ENCODE data around the gene PTPN20. TPM values are rescaled to one million over a fixed set of nuclear protein-coding genes. Genes with fewer than 3 reads are reported as not detected.

The PTPN20 gene
- polyA plus RNA-seq, 3 donors: 1.8 to 3.4 (median 3.0) TPM

DNA sequence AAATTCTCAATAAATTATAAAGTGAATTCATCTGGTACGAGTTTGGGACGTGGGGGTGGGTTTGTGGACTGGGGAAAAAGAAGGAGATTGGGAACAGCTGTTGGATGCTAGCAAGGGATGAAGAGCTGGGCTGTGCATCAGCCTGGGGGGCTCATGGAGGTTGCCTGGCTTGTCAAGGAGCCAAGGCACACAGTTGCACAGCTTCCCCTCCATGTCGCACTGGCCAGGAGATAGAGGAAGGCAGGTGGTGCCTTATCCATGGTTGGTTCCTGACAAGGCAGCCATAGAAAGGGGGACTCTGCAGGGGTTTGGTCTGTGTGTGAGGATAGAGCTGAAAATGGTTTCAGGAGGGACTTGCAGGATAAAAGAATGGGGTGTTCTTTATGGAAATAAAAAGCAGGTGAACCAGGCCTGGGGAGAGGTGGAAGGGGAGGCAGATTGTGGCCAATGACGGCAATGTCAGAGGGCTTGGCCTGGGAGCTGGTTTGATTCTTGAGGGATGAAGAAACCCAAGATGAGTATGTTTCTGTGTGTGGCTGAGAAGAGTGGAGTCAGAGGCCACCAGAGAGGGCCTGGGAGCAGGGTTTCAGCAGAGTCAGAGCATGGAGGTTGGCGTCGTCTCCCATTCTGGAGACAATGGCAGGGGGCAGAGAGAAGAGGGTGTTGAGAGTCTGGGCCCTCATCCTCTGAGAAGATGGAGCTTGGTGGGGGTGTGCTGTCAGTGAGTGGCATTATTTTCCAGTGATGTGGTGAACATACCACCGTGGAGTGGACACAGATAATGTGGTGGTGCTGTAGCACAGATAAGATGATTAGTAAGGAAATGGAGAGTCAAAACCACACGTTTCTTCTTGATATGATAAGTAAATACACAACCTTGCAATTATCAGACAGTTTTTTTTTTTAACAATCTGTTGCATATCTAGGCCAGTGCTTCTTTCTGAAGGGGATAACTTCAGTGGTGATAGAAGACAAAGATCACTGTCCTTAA is 108.2 kb downstream of the PTPN20 start:
- no peak for DNase-seq (ENCODE audit: low read depth in 3 of 3, low spot score in 2 of 3)

DNA sequence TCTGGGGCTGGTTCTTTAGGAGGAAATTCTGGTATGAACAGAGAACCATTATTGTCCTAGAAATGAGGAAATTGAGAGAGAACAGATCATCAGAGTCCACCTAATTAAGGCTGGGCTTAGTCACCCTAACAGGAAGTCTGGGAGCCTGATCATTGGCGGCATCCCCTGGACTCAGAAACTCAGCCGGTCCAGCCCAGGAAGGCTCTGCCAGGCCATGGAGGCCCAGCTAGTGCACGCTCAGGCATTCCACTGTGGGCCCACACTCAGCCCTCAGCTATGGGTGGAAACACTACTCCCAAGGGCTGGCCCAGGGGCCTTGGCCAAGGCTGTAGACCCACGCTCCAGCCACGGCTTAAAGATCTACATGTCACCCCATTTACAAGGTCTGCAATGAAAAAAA is 109.2 kb downstream of the PTPN20 start:
- no peak for DNase-seq (ENCODE audit: low read depth in 3 of 3, low spot score in 2 of 3)

DNA sequence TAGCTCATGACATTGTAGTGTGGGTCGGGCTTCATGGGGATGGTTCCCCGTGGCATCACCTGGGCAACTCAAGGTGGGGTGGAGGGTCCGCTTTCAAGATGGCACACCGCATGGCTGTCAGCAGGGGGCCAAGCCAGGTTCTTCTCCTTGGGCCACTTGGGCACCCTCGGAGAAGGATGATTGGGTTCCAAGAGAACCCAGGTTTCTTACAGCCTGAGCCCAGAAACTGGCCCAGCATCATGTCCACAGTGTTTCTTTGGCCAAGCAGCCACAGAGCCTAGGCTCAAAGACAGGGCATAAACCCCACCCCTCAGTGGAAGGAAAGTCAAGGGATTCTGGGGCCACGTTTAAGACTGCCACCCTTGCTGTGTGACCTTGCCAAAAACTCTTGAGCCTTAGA is 110.6 kb downstream of the PTPN20 start:
- no peak for DNase-seq (ENCODE audit: low read depth in 3 of 3, low spot score in 2 of 3)

DNA sequence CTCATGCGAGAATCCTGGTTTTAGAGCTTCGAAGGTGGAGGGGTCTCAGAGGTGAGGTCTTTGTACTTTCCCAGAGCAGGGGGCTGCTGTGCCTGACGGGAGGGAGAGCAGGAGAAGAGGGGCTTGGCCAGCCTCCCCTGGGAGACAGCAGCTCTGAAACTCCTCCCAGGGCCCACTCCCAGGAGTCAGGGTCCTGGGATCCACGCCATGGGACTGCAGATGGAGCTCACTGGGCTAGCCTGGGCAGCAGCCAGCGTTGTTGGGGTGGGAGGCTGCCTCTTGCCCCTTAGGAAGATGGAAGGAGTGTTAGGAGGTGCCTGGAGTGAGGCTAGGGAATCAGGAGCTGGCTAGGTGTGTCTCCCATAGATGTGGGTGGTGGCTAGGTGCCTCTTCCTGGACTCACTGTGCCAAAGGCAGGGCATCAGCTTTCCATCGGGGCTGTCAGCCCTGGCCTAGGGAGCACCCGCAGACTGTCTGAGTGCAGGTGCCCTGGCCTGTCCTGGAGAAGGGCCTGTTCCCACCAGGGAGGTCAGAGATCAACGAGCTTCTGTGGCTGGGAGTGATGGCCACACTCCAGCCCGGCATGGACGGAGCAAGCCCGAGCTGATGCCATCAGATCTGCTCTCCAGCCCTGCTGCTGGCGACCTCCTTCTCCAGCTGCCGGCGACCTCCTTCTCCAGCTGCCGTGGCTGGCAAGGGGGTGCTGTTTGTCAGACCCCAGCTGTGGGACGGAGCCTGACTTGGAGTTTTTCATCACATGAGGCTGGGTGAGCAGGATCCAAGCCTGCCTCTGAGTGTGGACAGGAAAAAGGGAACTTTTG is 111.3 kb downstream of the PTPN20 start:
- DNase-seq (ENCODE audit: low read depth in 3 of 3, low spot score in 2 of 3): no peak

DNA sequence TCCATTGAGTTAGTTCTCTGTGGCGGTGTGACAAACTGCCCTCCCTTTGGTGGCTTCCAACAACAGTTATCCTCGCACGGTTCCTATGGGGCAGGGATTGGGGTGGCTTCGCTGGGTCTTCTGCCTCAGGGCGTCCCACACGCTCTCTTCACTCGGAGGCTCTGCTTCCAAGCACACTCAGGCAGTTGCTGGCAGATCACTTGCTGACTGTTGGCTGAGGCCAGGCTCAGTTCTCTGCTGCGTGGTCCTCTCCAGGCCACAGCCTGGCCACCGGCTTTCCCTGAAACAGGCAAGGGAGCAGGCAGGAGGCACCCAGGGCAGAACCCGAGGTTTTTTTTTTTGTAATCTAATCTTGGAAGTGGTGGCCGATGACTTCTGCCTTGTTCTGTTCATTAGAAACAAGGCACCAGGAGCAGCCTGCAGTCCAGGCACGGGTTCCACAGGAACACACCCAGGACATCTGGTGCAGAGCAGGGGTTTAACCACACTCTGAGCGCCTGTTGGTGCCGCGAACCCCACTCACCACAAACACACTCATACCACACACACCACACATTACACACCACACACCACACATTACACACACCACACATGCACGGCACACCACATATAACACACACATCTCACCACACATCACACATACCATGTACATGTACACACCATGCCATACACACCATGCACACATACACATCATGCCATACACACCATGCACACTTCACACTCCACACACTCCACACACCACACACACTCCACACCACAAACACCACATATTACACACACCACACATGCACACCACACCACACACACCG is 112.2 kb downstream of the PTPN20 start:
- DNase-seq (ENCODE audit: low read depth in 3 of 3, low spot score in 2 of 3): no peak

DNA sequence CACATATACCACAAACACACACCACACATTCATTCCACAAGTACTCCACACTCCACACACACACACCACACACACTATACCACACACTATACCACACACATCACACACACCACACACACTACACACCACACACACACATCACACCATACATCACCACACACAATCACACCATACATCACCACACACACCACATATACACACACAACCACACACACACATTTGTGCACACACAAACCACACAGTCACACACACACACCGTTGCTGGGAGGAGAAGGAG is 112.8 kb downstream of the PTPN20 start:
- DNase-seq (ENCODE audit: low read depth in 3 of 3, low spot score in 2 of 3): no peak

DNA sequence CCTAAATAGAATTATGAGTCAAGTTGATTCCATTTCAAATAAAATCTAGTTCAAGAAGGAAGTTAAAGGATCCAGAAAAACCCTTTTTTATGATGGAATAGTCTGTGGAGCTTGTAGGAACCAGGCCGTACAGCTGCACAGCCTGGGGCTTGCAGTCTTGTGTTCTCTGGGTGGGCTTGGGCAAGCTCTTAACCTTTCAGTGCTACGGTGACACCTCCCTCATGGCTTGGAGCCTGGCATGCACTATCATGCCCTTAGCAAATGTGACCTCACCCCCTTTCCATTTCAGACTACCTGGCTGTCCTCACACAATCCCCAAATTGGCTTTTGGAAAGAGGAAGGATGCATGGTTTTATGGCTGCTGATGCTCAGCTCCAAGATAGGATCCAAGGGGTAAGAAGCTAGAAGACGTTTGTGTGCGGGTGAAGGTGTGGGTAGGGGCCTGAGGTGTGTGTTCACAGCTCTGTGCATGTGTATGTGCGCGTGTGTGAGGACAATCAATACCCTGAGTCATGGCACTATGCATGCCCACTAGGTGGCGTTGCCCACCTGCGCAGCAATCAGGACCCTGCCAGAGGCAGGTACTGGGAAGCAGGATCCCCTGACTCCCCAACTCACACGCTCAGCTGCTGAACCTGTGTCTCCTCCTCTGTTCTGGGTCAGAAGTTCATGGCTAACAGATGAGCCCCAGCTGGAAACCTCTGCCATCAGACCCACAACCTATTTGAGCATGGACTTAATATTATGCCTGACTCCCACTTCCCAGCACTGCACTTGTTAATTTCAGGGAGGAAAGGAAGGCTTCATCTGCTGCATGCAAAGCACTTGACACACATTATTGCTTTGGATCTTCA is 113.4 kb downstream of the PTPN20 start:
- no peak for DNase-seq (ENCODE audit: low read depth in 3 of 3, low spot score in 2 of 3)

DNA sequence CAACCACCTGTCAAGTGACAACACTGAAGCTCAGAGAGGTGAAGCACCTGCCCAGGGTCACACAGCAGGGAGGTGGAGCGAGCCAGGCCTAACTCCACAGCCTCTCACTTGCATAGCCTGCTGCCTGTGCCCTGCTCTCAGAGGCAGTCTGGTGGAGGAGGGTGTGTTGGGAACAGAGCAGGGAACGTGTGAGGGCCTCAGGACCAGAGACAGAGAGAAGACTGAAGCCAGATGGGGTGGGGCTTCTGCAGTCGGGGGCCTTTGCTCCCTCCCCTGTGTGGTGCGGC is 114.0 kb downstream of the PTPN20 start:
- DNase-seq (ENCODE audit: low read depth in 3 of 3, low spot score in 2 of 3): no peak

DNA sequence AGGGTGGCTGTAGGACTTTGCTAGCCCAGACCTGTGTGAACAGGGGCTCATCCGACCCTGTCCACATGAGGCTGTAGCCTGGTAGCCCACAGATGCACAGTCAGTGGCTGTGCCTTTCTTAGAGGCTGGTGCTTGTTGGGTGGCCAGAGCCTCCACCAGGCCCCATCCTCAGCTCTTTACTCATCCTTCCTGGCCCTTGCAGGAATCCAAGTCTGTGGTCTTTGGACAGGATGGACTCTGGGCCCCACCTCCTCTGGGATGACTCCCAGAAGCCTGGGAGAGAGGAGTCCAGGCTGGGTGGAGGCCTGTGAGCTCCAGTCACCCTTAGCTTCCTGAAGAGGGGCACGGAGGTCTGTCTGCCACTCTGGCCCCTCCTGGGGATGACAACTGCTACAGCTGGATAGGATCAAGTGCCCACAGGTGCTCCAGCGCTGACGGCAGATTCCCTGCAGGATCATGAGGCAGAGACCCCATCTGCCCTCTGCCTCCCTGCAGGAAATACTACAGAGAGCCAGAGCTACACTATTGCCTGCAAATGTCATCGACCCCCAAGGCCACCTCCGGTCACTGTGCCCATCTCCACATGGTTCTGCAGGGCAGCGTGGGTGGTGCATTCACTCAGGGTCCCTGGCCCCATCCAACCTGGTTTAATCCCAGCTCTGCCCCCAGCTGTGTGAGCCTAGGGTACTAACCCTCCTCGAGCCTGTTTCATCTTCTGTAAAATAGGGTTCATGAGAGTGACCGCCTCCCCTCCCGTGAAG is 114.5 kb downstream of the PTPN20 start:
- no peak for DNase-seq (ENCODE audit: low read depth in 3 of 3, low spot score in 2 of 3)

DNA sequence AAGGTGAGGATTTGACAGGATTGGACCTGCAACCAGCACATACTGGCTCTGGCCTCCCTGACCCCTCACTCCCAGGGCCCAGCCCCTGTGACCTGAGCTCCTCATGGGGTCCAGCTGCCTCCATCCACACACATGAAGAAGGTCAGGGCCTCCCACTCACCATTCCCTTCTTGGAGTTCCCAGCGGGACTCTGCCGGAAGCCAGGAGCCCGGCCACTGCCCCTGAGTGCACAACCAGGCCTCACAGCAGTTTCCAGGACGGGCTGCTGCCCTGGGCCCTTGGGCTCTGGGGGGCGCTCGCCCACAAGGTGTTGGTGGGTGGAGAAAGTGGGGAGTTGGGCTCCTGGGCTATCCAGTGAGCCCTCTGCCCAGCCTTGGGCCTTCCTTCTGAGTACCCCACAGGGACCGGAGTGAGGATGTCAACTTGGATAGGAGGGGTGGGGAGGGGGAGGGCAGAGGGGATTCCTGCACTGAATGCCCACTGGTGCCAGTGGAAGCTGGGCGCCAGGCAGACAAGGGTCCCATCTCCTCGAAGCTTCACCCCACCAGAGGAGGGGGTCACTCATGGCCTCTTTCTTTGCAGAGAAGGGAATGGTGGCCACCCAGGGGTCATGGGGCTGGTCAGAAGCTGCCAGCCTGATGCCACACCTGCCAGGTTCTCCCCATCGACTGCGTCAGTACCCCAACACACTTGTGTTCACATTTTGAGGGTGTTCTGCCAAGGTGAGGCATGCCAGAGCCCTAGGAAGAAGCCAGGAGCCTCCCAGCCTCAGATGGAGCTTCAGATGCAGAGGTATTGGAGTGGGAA is 115.3 kb downstream of the PTPN20 start:
- no peak for DNase-seq (ENCODE audit: low read depth in 3 of 3, low spot score in 2 of 3)

DNA sequence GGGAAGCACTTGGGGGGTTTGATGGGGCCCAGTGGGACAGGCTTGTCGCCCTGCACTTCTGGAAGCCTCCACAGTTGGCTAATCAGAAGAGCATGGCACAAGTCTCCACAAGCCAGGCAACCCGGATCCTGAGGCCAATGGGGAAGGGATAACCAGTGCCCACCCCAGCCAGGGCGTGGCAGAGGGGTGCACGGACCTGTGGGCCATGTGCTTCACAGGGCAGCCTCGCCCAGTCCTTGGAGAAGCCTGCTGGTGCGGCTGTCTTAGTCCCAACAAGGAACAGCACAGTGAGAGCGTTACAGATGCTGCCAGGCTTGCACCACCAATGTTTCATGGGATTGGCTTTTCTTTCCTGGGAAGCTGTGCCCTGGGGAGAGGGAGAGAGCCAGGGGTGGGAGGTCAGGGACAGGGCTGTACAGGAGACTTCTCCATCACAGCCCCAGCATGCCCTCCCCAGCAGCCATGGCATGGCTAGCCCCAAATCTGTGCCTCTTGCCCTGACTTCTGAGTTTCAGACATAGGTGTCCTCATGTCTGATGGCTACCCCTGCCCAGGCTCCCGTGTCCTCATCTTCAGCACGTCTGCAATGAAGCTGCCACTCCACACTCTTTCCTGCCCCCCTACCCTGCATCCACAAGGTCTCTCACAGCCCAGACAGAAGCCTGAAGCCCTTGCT is 116.0 kb downstream of the PTPN20 start:
- no peak for DNase-seq (ENCODE audit: low read depth in 3 of 3, low spot score in 2 of 3)

DNA sequence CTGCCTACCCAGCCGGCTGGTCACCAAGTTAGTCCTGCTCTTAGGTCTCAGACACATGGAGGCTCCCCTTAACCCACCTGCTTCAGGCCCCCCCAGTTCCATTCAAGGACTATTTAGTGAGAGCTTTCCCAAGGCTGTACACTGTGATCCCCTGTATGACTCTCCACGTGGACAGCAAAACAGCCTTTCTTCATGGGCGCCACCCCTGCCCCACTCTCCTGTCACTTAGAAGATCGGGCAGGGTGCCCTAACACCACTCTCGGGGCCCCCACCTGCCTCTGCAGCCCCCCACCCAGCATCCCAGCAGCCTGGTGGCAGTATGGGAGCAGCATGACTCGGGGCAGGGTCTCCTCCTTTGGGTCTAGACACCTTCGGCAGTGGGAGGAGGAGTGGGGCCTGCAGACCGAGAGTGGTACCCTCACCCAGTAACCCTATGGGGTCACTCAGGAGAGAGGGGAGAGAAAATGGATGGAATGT is 116.6 kb downstream of the PTPN20 start:
- no peak for DNase-seq (ENCODE audit: low read depth in 3 of 3, low spot score in 2 of 3)

DNA sequence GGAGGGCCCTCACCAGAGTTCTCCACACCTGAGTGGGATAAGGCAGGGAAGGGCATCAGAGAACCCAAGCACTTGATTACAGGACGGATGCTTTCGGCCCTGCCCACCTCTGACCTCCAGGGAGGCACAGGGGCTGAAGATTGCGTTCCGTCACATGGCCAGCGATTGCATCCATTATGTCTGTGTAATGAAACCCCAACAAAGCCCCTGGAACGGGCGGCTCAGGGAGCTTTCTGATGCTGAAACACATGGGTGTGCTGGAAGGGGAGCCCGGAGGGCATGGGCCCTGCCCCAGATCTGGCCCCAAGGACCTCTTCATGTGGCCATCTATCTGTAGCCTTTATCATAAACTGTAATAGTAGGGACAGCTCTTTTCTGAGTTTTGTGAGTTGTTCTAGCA is 117.2 kb downstream of the PTPN20 start:
- no peak for DNase-seq (ENCODE audit: low read depth in 3 of 3, low spot score in 2 of 3)

DNA sequence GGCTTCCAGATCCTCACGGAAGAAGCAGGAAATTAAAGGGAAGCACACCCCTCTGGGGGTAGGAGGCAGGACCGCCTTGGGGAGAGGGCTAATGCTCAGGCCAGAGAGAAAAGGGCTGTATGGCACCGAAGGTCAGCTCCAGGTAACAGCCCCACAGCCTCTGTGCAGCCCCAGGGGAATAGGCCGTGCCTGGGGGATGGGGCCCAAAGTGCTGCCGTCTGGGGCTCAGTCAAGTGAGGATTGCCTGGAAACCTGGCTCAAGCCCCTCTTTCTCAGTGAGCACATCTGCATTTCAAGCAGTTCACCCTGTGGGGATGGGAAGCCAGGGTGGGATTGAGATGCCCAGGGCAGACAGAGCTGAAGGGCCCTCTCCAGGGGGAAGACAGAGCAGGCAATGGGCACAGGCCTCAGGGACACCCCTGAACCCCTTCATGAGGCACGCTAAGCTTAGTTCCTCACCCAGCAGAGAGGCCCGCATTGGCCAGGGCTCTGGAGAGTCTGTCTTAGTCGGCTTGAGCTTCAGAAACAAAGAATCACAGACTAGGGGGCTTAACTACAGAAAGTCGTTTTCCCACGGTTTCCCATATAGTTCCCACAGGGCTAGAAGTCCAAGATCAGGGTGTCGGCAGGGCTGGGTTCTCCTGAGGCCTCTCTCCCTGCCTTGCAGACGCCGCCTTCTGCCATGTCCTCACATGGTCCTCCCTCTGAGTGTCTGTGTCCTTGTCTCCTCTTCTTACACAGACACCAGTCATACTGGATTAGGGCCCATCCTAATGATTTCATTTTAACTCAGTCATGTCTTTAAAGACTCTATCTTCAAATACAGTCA is 118.2 kb downstream of the PTPN20 start:
- no peak for DNase-seq (ENCODE audit: low read depth in 3 of 3, low spot score in 2 of 3)

DNA sequence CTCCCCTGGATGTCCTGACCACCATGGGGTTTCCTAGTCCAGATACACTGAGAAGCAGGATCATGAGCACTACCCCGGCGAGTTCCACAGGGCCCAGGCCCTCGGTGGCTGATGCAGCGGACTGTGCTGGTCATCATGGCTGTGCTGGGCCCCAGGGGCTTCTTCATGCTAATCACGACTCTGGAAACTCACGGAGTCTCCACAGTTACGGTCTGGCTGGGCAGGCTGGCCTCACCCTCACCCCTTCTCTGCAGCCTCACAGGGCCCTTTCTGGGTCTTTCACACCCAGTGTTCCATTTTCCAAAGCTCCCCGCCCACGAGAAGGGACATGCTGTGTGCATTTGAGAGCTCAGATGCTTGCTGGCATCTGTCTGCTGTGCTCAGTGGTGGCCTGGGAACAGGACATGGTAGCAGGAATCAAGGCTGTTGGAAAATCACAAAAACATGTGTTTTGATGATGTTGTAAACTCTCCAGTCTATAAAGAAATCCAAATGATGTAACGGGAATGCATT is 119.0 kb downstream of the PTPN20 start:
- DNase-seq (ENCODE audit: low read depth in 3 of 3, low spot score in 2 of 3): no peak

DNA sequence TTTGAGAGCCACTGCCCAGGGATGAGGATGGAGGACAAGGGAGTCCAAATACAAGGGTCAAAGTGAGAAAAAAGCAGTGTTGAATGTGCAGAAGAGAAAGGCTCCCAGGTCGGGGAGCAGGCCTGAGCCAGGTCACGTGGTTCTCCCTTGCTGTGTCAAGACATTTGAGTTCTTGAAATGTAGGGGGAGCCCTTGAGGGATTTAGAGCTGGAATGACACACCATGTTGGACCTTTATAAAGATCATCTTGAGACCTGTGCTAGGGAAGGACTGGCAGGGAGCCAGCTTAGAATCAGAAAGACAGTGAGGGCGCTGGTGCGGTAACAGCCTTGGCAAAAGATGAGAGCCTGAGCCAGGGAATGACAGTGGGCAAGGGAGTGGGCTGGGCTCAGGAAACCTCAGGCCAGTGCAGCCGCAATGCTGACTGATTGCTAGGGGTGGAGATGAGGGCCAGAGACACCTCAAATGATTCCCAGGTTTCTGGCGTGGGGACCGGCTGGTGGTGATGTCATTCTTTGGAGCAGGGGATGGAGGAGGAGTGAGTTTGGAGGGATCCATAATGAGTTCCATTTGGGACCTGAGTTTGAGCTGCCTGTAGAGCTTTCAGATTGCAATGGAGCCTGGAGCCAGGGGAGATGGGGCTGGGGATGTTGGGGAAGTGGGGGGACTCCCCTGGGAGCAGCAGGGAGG is 120.1 kb downstream of the PTPN20 start:
- DNase-seq (ENCODE audit: low read depth in 3 of 3, low spot score in 2 of 3): no peak

All from right renal cortex interstitium (tissue), 3 donors.